Measurements from ENCODE around the gene CDC34. TPM values are rescaled to one million over a fixed set of nuclear protein-coding genes. Genes with fewer than 3 reads are reported as not detected.

The CDC34 gene
- total RNA-seq, 1 experiment from 2014 or later, result 80.5 TPM

GRCh38 chr19:498511-498891, 33.1 kb upstream of the CDC34 start:
- CTCF ChIA-PET, result interaction anchor here (0.6 kb wide), 1 partner anchor 124 kb away, joined by 7 read pairs; no protein-coding TSS in a partner anchor
- Histone ChIP-seq H3K36me3 (ENCODE audit: control insufficient read depth, insufficient read depth, low read length) (no peaks in the 10 kb centered on the region), H3K9me3 (ENCODE audit: control insufficient read depth, insufficient read depth, low read depth, low read length) (no peaks in the 10 kb centered on the region), H3K27ac (ENCODE audit: low read length) (no peak overlapping the region), H3K4me1 (ENCODE audit: control insufficient read depth, insufficient read depth, low read length) (peaks cover 6% of the 10 kb centered on the region), H3K27me3 (ENCODE audit: control insufficient read depth, insufficient read depth, low read length) (no peaks in the 10 kb centered on the region), H3K4me3 (ENCODE audit: low read depth in 2 of 2, low read length in 2 of 2) (no peak overlapping the region)
- BruUV-seq (replicated peaks), result no TSS peak
- no peak for DNase-seq (ENCODE audit: low read depth, low spot score)
- intact Hi-C loops (cut with micrococcal nuclease; ENCODE audit: unreplicated experiment) (no loop called here), in situ Hi-C loops (cut with HindIII; ENCODE audit: low pct_unique_long_range_greater_than_20kb, low sequenced_read_pairs) (no loop called here)
- POLR2A ChIA-PET, result no interaction called here
- TF ChIP-seq SIN3A (IDR thresholded peaks at IDR 0.05; ENCODE audit: borderline replicate concordance, insufficient read depth, low read depth, low read length), result no peak
- no peak for TF ChIP-seq REST (IDR thresholded peaks at IDR 0.05; ENCODE audit: insufficient read depth in 1 of 2, low read depth in 2 of 2, low read length in 1 of 2)
- no peak for TF ChIP-seq TCF7L2 (IDR thresholded peaks at IDR 0.05; ENCODE audit: low read depth, low read length)
- TF ChIP-seq CTCF (IDR thresholded peaks at IDR 0.05), result no peak
- ATAC-seq, result no peak

GRCh38 chr19:498977-499623, 32.5 kb upstream of the CDC34 start:
- ATAC-seq (no peak), DNase-seq (ENCODE audit: low read depth, low spot score) (no peak)
- no peaks in the 10 kb centered on the region for H3K36me3 ChIP-seq (ENCODE audit: control insufficient read depth, insufficient read depth, low read length)
- in situ Hi-C loops (cut with HindIII; ENCODE audit: low pct_unique_long_range_greater_than_20kb, low sequenced_read_pairs) (no loop called here), intact Hi-C loops (cut with micrococcal nuclease; ENCODE audit: unreplicated experiment) (no loop called here)
- no peaks in the 10 kb centered on the region for H3K9me3 ChIP-seq (ENCODE audit: control insufficient read depth, insufficient read depth, low read depth, low read length)
- no peak overlapping the region for H3K4me3 ChIP-seq (ENCODE audit: low read depth in 2 of 2, low read length in 2 of 2)
- peaks cover 5% of the 10 kb centered on the region for H3K4me1 ChIP-seq (ENCODE audit: control insufficient read depth, insufficient read depth, low read length)
- H3K27me3 ChIP-seq (ENCODE audit: control insufficient read depth, insufficient read depth, low read length), result no peaks in the 10 kb centered on the region
- BruUV-seq (replicated peaks), result no TSS peak
- CTCF ChIA-PET, result no interaction called here
- H3K27ac ChIP-seq (ENCODE audit: low read length), result no peak overlapping the region
- POLR2A ChIA-PET, result no interaction called here
- TF ChIP-seq REST (IDR thresholded peaks at IDR 0.05; ENCODE audit: insufficient read depth in 1 of 2, low read depth in 2 of 2, low read length in 1 of 2) (no peak), TCF7L2 (IDR thresholded peaks at IDR 0.05; ENCODE audit: low read depth, low read length) (no peak), CTCF (IDR thresholded peaks at IDR 0.05) (no peak), POLR2AphosphoS5 (IDR thresholded peaks at IDR 0.05; ENCODE audit: low read depth, low read length) (no peak), SIN3A (IDR thresholded peaks at IDR 0.05; ENCODE audit: borderline replicate concordance, insufficient read depth, low read depth, low read length) (no peak)
